GM23338 (cell line): ENCODE measurements around the gene TMPRSS15. TPM values are rescaled to one million over a fixed set of nuclear protein-coding genes. Genes with fewer than 3 reads are reported as not detected.
"Not testable (repeated sequence)": the region's sequence is repeated elsewhere in the genome, so short reads cannot be mapped to it uniquely, and the experiment has no call there.

Experiments
- ATAC-seq: fragments of 200-7000 bp; cut with Tn5 transposase; 3 replicates; pipeline ENCODE4 v1.9.1; 2020
- DNase-seq: peaks from one replicate; pipeline ENCODE4 v3.0.0-alpha.2; 2015; ENCODE audit warnings: low spot score
- H2AFZ ChIP-seq: fragments of 200-600 bp; sonication (generic); 2 replicates; pipeline ENCODE4 v1.8.0; 2016; ENCODE audit warnings: antibody characterized with exemption, mild to moderate bottlenecking, moderate library complexity
- H3F3A ChIP-seq: fragments of 200-600 bp; sonication (generic); replicated peaks from 2 replicates; pipeline ENCODE4 v1.8.0; 2017; ENCODE audit warnings: antibody characterized with exemption, mixed run types, low read depth
- H3K27ac ChIP-seq: fragments of 200-600 bp; sonication (generic); 2 replicates; pipeline ENCODE4 v1.6.1; 2016; ENCODE audit warnings: low read depth
- H3K27me3 ChIP-seq: fragments of 200-600 bp; sonication (generic); 2 replicates; pipeline ENCODE4 v1.8.0; 2016; ENCODE audit warnings: mild to moderate bottlenecking, mixed run types, moderate library complexity; ENCODE audit not compliant: insufficient read depth
- H3K36me3 ChIP-seq: fragments of 200-600 bp; sonication (generic); 2 replicates; pipeline ENCODE4 v1.8.0; 2016; ENCODE audit warnings: mild to moderate bottlenecking; ENCODE audit not compliant: insufficient read depth
- H3K4me1 ChIP-seq: fragments of 200-600 bp; sonication (generic); 2 replicates; pipeline ENCODE4 v1.8.0; 2016; ENCODE audit warnings: mild to moderate bottlenecking, moderate library complexity; ENCODE audit not compliant: insufficient read depth
- H3K4me2 ChIP-seq: fragments of 200-600 bp; sonication (generic); 2 replicates; pipeline ENCODE4 v1.7.1; 2017; ENCODE audit warnings: mixed run types
- H3K4me3 ChIP-seq: fragments of 200-600 bp; sonication (generic); 2 replicates; pipeline ENCODE4 v1.6.1; 2016; ENCODE audit warnings: mixed run types
- H3K79me2 ChIP-seq: fragments of 200-600 bp; sonication (generic); replicated peaks from 2 replicates; pipeline ENCODE4 v1.8.0; 2017; ENCODE audit warnings: mild to moderate bottlenecking; ENCODE audit not compliant: insufficient read depth
- H3K9me2 ChIP-seq: fragments of 200-600 bp; sonication (generic); 2 replicates; pipeline ENCODE4 v1.8.0; 2017; ENCODE audit not compliant: insufficient read depth
- H4K20me1 ChIP-seq: fragments of 200-600 bp; sonication (generic); replicated peaks from 2 replicates; pipeline ENCODE4 v1.8.0; 2017; ENCODE audit warnings: mild to moderate bottlenecking; ENCODE audit not compliant: insufficient read depth
- H3K27ac Mint-ChIP-seq: 2 replicates; pipeline ENCODE4 v1.8.0; 2020; ENCODE audit warnings: inconsistent platforms, mild to moderate bottlenecking, moderate library complexity, mixed read lengths
- H3K27me3 Mint-ChIP-seq: 3 replicates; pipeline ENCODE4 v1.8.0; 2022; ENCODE audit warnings: low read depth, mild to moderate bottlenecking, moderate library complexity, mixed read lengths, inconsistent platforms; ENCODE audit not compliant: insufficient read depth, poor library complexity
- H3K36me3 Mint-ChIP-seq: 3 replicates; pipeline ENCODE4 v1.8.0; 2021; ENCODE audit warnings: low read depth, mild to moderate bottlenecking, inconsistent platforms, moderate library complexity, mixed read lengths
- H3K4me1 Mint-ChIP-seq: 3 replicates; pipeline ENCODE4 v1.8.0; 2020; ENCODE audit warnings: mild to moderate bottlenecking, inconsistent platforms, mixed read lengths
- H3K4me3 Mint-ChIP-seq: 3 replicates; pipeline ENCODE4 v1.8.0; 2021; ENCODE audit warnings: moderate library complexity, mild to moderate bottlenecking, inconsistent platforms, mixed read lengths
- H3K9me3 Mint-ChIP-seq: 3 replicates; pipeline ENCODE4 v1.8.0; 2020; ENCODE audit warnings: moderate library complexity, mild to moderate bottlenecking, inconsistent platforms, mixed read lengths
- CTCF ChIP-seq, 2 experiments: fragments of 200-600 bp in 1 of 2; sonication (generic) in 1 of 2; conservative IDR thresholded peaks; 2 replicates each; pipeline versions ENCODE4 v1.5.1 to v1.6.1; 2016 to 2017; ENCODE audit warnings: antibody characterized with exemption in 2 of 2, low read depth in 2 of 2, mild to moderate bottlenecking in 2 of 2, moderate library complexity in 1 of 2
- ZNF114 ChIP-seq: fragments of 250-450 bp; sonication (Bioruptor Pico); IDR thresholded peaks from 2 replicates; pipeline ENCODE4 v1.5.0; 2020; ENCODE audit warnings: mild to moderate bottlenecking, moderate library complexity
- ZNF331 ChIP-seq: fragments of 250-450 bp; sonication (Bioruptor Pico); IDR thresholded peaks from 2 replicates; pipeline ENCODE4 v1.5.0; 2020; ENCODE audit warnings: low read depth, mild to moderate bottlenecking, moderate library complexity
- polyA plus RNA-seq: library from polyadenylated mRNA; unstranded; fragments of >200 nt; fragmentation: Nextera tagmentation; extraction: Ambion mirVana; gene quantifications from 2 replicates; pipeline ENCODE4 v1.2.1, GENCODE V29; 2016
- total RNA-seq: library from RNA; depleted of rRNA; stranded (reverse); fragments of >200 nt; shearing (Covaris generic); gene quantifications from 2 replicates; pipeline ENCODE4 v1.2.3, GENCODE V29; 2014

TMPRSS15 gene
- total and polyA plus RNA-seq, 2 experiments from 2014 or later: not detected

GRCh38 chr21:18387994-18388393, 15.6 kb downstream of the TMPRSS15 start:
- peaks cover 2% of the 10 kb centered on the region for H3K27me3 Mint-ChIP-seq
- Histone ChIP-seq H3K27me3 (no peaks in the 10 kb centered on the region), H3K27ac (no peak overlapping the region), H3K4me1 (no peaks in the 10 kb centered on the region), H3K9me2 (no peaks in the 10 kb centered on the region), H3F3A (no peaks in the 10 kb centered on the region), H3K79me2 (no peaks in the 10 kb centered on the region), H3K4me3 (no peak overlapping the region), H3K4me2 (no peak overlapping the region), H3K36me3 (0 out of 2 replicates have a peak, but pooled peaks cover 4% of the 10 kb centered on the region), H2AFZ (no peak overlapping the region), H4K20me1 (no peaks in the 10 kb centered on the region)
- H3K36me3 Mint-ChIP-seq: peaks cover 24% of the 10 kb centered on the region
- H3K9me3 Mint-ChIP-seq: peaks cover 22% of the 10 kb centered on the region
- DNase-seq (peak; percentile 19), ATAC-seq (no peak)
- H3K4me3 Mint-ChIP-seq: no peak overlapping the region
- no peak overlapping the region for H3K27ac Mint-ChIP-seq
- TF ChIP-seq ZNF331 (CRISPR knock-in tag) (no peak), CTCF (conservative IDR thresholded peaks at IDR 0.05; ENCODE audit: low read depth in 2 of 2) (peak; percentile 43 to 46; a peak in 3 of 4 replicates)
- H3K4me1 Mint-ChIP-seq: peaks cover 3% of the 10 kb centered on the region; the same call in 2 of the 3 replicates

GRCh38 chr21:18384771-18385170, 18.8 kb downstream of the TMPRSS15 start:
- no peaks in the 10 kb centered on the region for H3K9me2 ChIP-seq
- DNase-seq: peak; percentile 76
- H3K36me3 Mint-ChIP-seq: no peaks in the 10 kb centered on the region
- H3K36me3 ChIP-seq: no peaks in the 10 kb centered on the region
- no peaks in the 10 kb centered on the region for H3K4me1 ChIP-seq
- peak; percentile 28; the same call in 1 of the 3 replicates for ATAC-seq
- H3K27ac ChIP-seq: no peak overlapping the region
- no peaks in the 10 kb centered on the region for H3K79me2 ChIP-seq
- H2AFZ ChIP-seq: no peak overlapping the region
- no peaks in the 10 kb centered on the region for H3K9me3 Mint-ChIP-seq
- H3K4me3 Mint-ChIP-seq: no peak overlapping the region
- no peak overlapping the region for H3K4me3 ChIP-seq
- no peaks in the 10 kb centered on the region for H4K20me1 ChIP-seq
- no peaks in the 10 kb centered on the region for H3K27me3 Mint-ChIP-seq
- peak; percentile 50 to 69 for TF ChIP-seq CTCF (conservative IDR thresholded peaks at IDR 0.05; ENCODE audit: low read depth in 2 of 2)
- TF ChIP-seq ZNF114 (CRISPR knock-in tag): no peak
- H3F3A ChIP-seq: no peaks in the 10 kb centered on the region
- no peaks in the 10 kb centered on the region for H3K27me3 ChIP-seq
- H3K4me2 ChIP-seq: no peak overlapping the region
- H3K4me1 Mint-ChIP-seq: peaks cover 3% of the 10 kb centered on the region; the same call in 2 of the 3 replicates
- no peak overlapping the region for H3K27ac Mint-ChIP-seq

GRCh38 chr21:18382934-18383619, 20.5 kb downstream of the TMPRSS15 start:
- H3K4me1 Mint-ChIP-seq, H3K27me3 Mint-ChIP-seq, H3F3A ChIP-seq, H3K27me3 ChIP-seq, H3K4me3 ChIP-seq, DNase-seq, H3K79me2 ChIP-seq, H3K36me3 ChIP-seq, H3K9me2 ChIP-seq, H4K20me1 ChIP-seq, H3K4me2 ChIP-seq, ATAC-seq, H3K9me3 Mint-ChIP-seq, H3K4me1 ChIP-seq, H3K36me3 Mint-ChIP-seq, H3K27ac Mint-ChIP-seq, H3K4me3 Mint-ChIP-seq, H2AFZ ChIP-seq, H3K27ac ChIP-seq: not testable (repeated sequence)
